ENCODE results near the gene LUC7L3.

GRCh38 chr17:50719924-50720794 lies 756 bp downstream of the LUC7L3 start:
- TF ChIP-seq CTCF (IDR thresholded peaks at IDR 0.05) = no peak
- TF ChIP-seq POLR2A (IDR thresholded peaks at IDR 0.05) = no peak
